Keratinocyte (primary cell): Measurements from ENCODE around the gene SPIRE1. TPM values are rescaled to one million over a fixed set of nuclear protein-coding genes. Genes with fewer than 3 reads are reported as not detected.

Source experiments
- DNase-seq: peaks from one replicate; pipeline ENCODE4 v3.0.0-alpha.2; 2011; ENCODE audit warnings: low read depth, missing footprints, low spot score
- FAIRE-seq: peaks from 2 replicates; lab custom pipeline; 2011; peaks lifted over from hg19 to GRCh38; lab: Jason Lieb, UNC
- H2AFZ ChIP-seq: 2 replicates; pipeline ENCODE4 v1.6.0; 2012; ENCODE audit warnings: low read length, control low read depth, inconsistent platforms; ENCODE audit not compliant: control insufficient read depth
- H3K27ac ChIP-seq: 2 replicates; pipeline ENCODE4 v1.5.1; 2011; ENCODE audit warnings: low read length; ENCODE audit not compliant: control insufficient read depth, insufficient read depth
- H3K27me3 ChIP-seq: 3 replicates; pipeline ENCODE4 v1.6.0; 2011; ENCODE audit warnings: low read length; ENCODE audit not compliant: control insufficient read depth, insufficient read depth; ENCODE audit errors: extremely low read depth
- H3K36me3 ChIP-seq, 2 experiments: 2 replicates in 1 of 2; 3 replicates in 1 of 2; pipeline ENCODE4 v1.5.1; 2011; ENCODE audit warnings: low read length in 2 of 2, mild to moderate bottlenecking in 1 of 2; ENCODE audit not compliant: control insufficient read depth in 2 of 2, insufficient read depth in 2 of 2; ENCODE audit errors: extremely low read depth in 1 of 2
- H3K4me1 ChIP-seq: 3 replicates; pipeline ENCODE4 v1.5.1; 2011; ENCODE audit warnings: low read length; ENCODE audit not compliant: control insufficient read depth, insufficient read depth; ENCODE audit errors: extremely low read depth
- H3K4me2 ChIP-seq: 3 replicates; pipeline ENCODE4 v1.6.0; 2011; ENCODE audit warnings: low read depth, low read length; ENCODE audit not compliant: control insufficient read depth, insufficient read depth; ENCODE audit errors: extremely low read depth
- H3K4me3 ChIP-seq, 3 experiments: fragments of 200-600 bp in 1 of 3; sonication (generic) in 1 of 3; 2 replicates in 2 of 3; 3 replicates in 1 of 3; pipeline ENCODE4 v1.5.1; 2011 to 2016; ENCODE audit warnings: low read length in 3 of 3, mild to moderate bottlenecking in 3 of 3, control low read depth in 2 of 3, inconsistent platforms in 1 of 3, low read depth in 1 of 3, mixed read lengths in 1 of 3, mixed run types in 1 of 3, moderate library complexity in 1 of 3; ENCODE audit not compliant: control insufficient read depth in 2 of 3, insufficient read depth in 2 of 3; ENCODE audit errors: extremely low read depth in 1 of 3
- H3K79me2 ChIP-seq: 2 replicates; pipeline ENCODE4 v1.6.0; 2012; ENCODE audit warnings: low read length; ENCODE audit not compliant: control insufficient read depth, insufficient read depth
- H3K9ac ChIP-seq: 3 replicates; pipeline ENCODE4 v1.6.0; 2011; ENCODE audit warnings: low read length; ENCODE audit not compliant: control insufficient read depth, insufficient read depth; ENCODE audit errors: extremely low read depth
- H3K9me1 ChIP-seq: 3 replicates; pipeline ENCODE4 v1.6.0; 2011; ENCODE audit warnings: low read length; ENCODE audit not compliant: control insufficient read depth, insufficient read depth; ENCODE audit errors: extremely low read depth
- H3K9me3 ChIP-seq: 2 replicates; pipeline ENCODE4 v1.5.1; 2012; ENCODE audit warnings: low read depth, low read length; ENCODE audit not compliant: control insufficient read depth
- H4K20me1 ChIP-seq: 3 replicates; pipeline ENCODE4 v1.6.0; 2011; ENCODE audit warnings: low read length; ENCODE audit not compliant: control insufficient read depth, insufficient read depth; ENCODE audit errors: extremely low read depth
- CTCF ChIP-seq, 3 experiments: IDR thresholded peaks in 1 of 3; conservative IDR thresholded peaks in 1 of 3; optimal IDR thresholded peaks in 1 of 3; 2 replicates in 2 of 3; 3 replicates in 1 of 3; pipeline versions ENCODE3 to v1.5.1; 2011; ENCODE audit warnings: low read length in 3 of 3, mild to moderate bottlenecking in 3 of 3, moderate library complexity in 2 of 3, control low read depth in 1 of 3, inconsistent platforms in 1 of 3; ENCODE audit not compliant: insufficient read depth in 2 of 3; ENCODE audit errors: extremely low read depth in 1 of 3
- EZH2 ChIP-seq: IDR thresholded peaks from one replicate; pipeline ENCODE4 v1.6.1; 2012; ENCODE audit warnings: inconsistent platforms, mild to moderate bottlenecking, low read length, moderate library complexity
- dilution Hi-C: fragments of 300-500 bp; cut with MboI; formaldehyde crosslinking; loops from one replicate; pipeline ENCODE4 v1.7.0; 2020; ENCODE audit warnings: low sequenced_read_pairs; ENCODE audit not compliant: extremely low pct_ligation_motif_present
- polyA plus RNA-seq, 5 experiments: library from polyadenylated mRNA; depleted of rRNA in 3 of 5; stranded (reverse) in 3 of 5; stranded (forward) in 1 of 5; unstranded in 1 of 5; fragments of >200 nt; gene quantifications; 1 replicate in 1 of 5; 2 replicates in 3 of 5; 3 replicates in 1 of 5; pipeline versions ENCODE4 v1.2.1 to v1.2.3, GENCODE V29; 2011 to 2012; ENCODE audit warnings: missing spikeins in 2 of 5, low read depth in 1 of 5, low replicate concordance in 1 of 5

SPIRE1 gene
- polyA plus RNA-seq, 1 donor (not counting 4 experiments of a cell fraction or from before 2014, with no cell fraction given) = 20.6 TPM

- TF ChIP-seq CTCF (optimal IDR thresholded peaks at IDR 0.05 in 1 of 3, IDR thresholded peaks at IDR 0.05 in 1 of 3, conservative IDR thresholded peaks at IDR 0.05 in 1 of 3; ENCODE audit: extremely low read depth in 1 of 3, insufficient read depth in 2 of 3, low read length in 3 of 3) = no peak
- TF ChIP-seq EZH2 = no peak
- no peaks in the 10 kb centered on the region for H3K4me1 ChIP-seq
- no peak overlapping the region for H3K4me2 ChIP-seq
- dilution Hi-C loops = no loop called here
- no peaks in the 10 kb centered on the region for H3K27me3 ChIP-seq
- FAIRE-seq = no peak
- H3K27ac ChIP-seq = no peak overlapping the region
- no peaks in the 10 kb centered on the region for H3K9me3 ChIP-seq
- H4K20me1 ChIP-seq = no peaks in the 10 kb centered on the region
- no peak for DNase-seq
- H3K9ac ChIP-seq = no peak overlapping the region
- no peak overlapping the region for H3K4me3 ChIP-seq
- H3K36me3 ChIP-seq = peaks cover 6 to 9% of the 10 kb centered on the region in 2 experiments
- no peak overlapping the region for H2AFZ ChIP-seq
- H3K79me2 ChIP-seq = no peaks in the 10 kb centered on the region
- H3K9me1 ChIP-seq = no peaks in the 10 kb centered on the region
Measured at GRCh38 chr18:12479536-12479935, 178.4 kb downstream of the SPIRE1 start.

- Histone ChIP-seq H3K4me2 (no peak overlapping the region), H3K27me3 (no peaks in the 10 kb centered on the region), H3K4me1 (no peaks in the 10 kb centered on the region), H3K79me2 (no peaks in the 10 kb centered on the region), H3K36me3 (peaks cover 6 to 9% of the 10 kb centered on the region in 2 experiments), H3K4me3 (no peak overlapping the region), H3K9me3 (no peaks in the 10 kb centered on the region), H4K20me1 (no peaks in the 10 kb centered on the region), H3K27ac (no peak overlapping the region), H2AFZ (no peak overlapping the region), H3K9me1 (no peaks in the 10 kb centered on the region), H3K9ac (no peak overlapping the region)
- TF ChIP-seq CTCF (optimal IDR thresholded peaks at IDR 0.05 in 1 of 3, IDR thresholded peaks at IDR 0.05 in 1 of 3, conservative IDR thresholded peaks at IDR 0.05 in 1 of 3; ENCODE audit: extremely low read depth in 1 of 3, insufficient read depth in 2 of 3, low read length in 3 of 3) (no peak), EZH2 (no peak)
- dilution Hi-C loops = no loop called here
- peak; percentile 49 for FAIRE-seq
- DNase-seq = no peak
Measured at GRCh38 chr18:12478269-12479047, 179.4 kb downstream of the SPIRE1 start.
